GM12878 (cell line): Measurements from ENCODE around the gene CMC1. TPM values are rescaled to one million over a fixed set of nuclear protein-coding genes. Genes with fewer than 3 reads are reported as not detected.

Experiments
- ATAC-seq: fragments of 200-7000 bp; cut with Tn5 transposase; 3 replicates; pipeline ENCODE4 v1.9.1; 2020; ENCODE audit warnings: mild to moderate bottlenecking, moderate library complexity
- BruUV-seq: library from RNA; stranded (reverse); fragments of 400-500 nt; replicated peaks from 2 replicates; lab custom pipeline; 2021; lab: Mats Ljungman, UMichigan
- CTCF ChIA-PET: fragments of 300-600 bp; sonication (Branson Sonifier 250); formaldehyde crosslinking; extraction: SDS; loops from one replicate; lab custom pipeline; 2021; ENCODE audit warnings: inconsistent platforms; lab: Yijun Ruan, JAX
- POLR2A ChIA-PET: fragments of 350-600 bp; formaldehyde crosslinking; extraction: SDS; loops from one replicate; lab custom pipeline; 2021; ENCODE audit warnings: inconsistent platforms; lab: Charles Lee
- RAD21 ChIA-PET: fragments of 300-600 bp; sonication (Branson Sonifier 250); formaldehyde crosslinking; loops from one replicate; lab custom pipeline; 2023; ENCODE audit warnings: antibody characterized with exemption; ENCODE audit not compliant: unreplicated experiment; lab: Charles Lee
- SMC1A ChIA-PET: fragments of 300-600 bp; sonication (Branson Sonifier 250); formaldehyde crosslinking; loops from one replicate; lab custom pipeline; 2023; ENCODE audit not compliant: unreplicated experiment, uncharacterized antibody; lab: Charles Lee
- DNase-seq: peaks from one replicate; pipeline ENCODE4 v3.0.0-alpha.2; 2011; ENCODE audit warnings: low read depth, low spot score
- FAIRE-seq: peaks from 3 replicates; lab custom pipeline; 2011; peaks lifted over from hg19 to GRCh38; lab: Jason Lieb, UNC
- H2AFZ ChIP-seq: 2 replicates; pipeline ENCODE4 v1.6.0; 2011; ENCODE audit warnings: low read depth, low read length, control low read depth; ENCODE audit not compliant: control insufficient read depth
- H3K27ac ChIP-seq: 2 replicates; pipeline ENCODE4 v1.5.1; 2011; ENCODE audit warnings: control low read depth; ENCODE audit not compliant: control insufficient read depth, insufficient read depth
- H3K27me3 ChIP-seq, 2 experiments: replicated peaks in 1 of 2; 2 replicates each; pipeline versions ENCODE4 v1.6.0 to v1.6.1; 2011; ENCODE audit warnings: low read length in 1 of 2; ENCODE audit not compliant: control insufficient read depth in 2 of 2, insufficient read depth in 2 of 2
- H3K36me3 ChIP-seq, 2 experiments: 2 replicates each; pipeline ENCODE4 v1.5.1; 2011; ENCODE audit warnings: low read length in 1 of 2; ENCODE audit not compliant: control insufficient read depth in 2 of 2, insufficient read depth in 2 of 2
- H3K4me1 ChIP-seq: 2 replicates; pipeline ENCODE4 v1.6.1; 2011; ENCODE audit warnings: mild to moderate bottlenecking, low read length, moderate library complexity, mixed read lengths; ENCODE audit not compliant: control insufficient read depth, insufficient read depth
- H3K4me2 ChIP-seq: 2 replicates; pipeline ENCODE4 v1.6.0; 2011; ENCODE audit warnings: control low read depth; ENCODE audit not compliant: control insufficient read depth, insufficient read depth
- H3K4me3 ChIP-seq: fragments of 200-600 bp; sonication (generic); 2 replicates; pipeline ENCODE4 v1.5.1; 2016
- H3K79me2 ChIP-seq: 2 replicates; pipeline ENCODE4 v1.6.0; 2011; ENCODE audit warnings: low read length; ENCODE audit not compliant: control insufficient read depth, insufficient read depth
- H3K9ac ChIP-seq: 2 replicates; pipeline ENCODE4 v1.8.0; 2011; ENCODE audit warnings: low read length, control low read depth, mixed read lengths; ENCODE audit not compliant: control insufficient read depth, insufficient read depth
- H3K9me3 ChIP-seq: replicated peaks from 3 replicates; pipeline ENCODE4 v1.5.1; 2011; ENCODE audit warnings: mild to moderate bottlenecking, low read length; ENCODE audit not compliant: control insufficient read depth, insufficient read depth
- H4K20me1 ChIP-seq: 2 replicates; pipeline ENCODE4 v1.6.0; 2011; ENCODE audit not compliant: control insufficient read depth, insufficient read depth
- CHD1 ChIP-seq: IDR thresholded peaks from 2 replicates; pipeline ENCODE4 v1.6.1; 2012; ENCODE audit warnings: low read depth, low read length, improper control_type of control experiment
- E4F1 ChIP-seq: fragments of 450-650 bp; IDR thresholded peaks from 2 replicates; pipeline ENCODE4 v1.6.1; 2018; ENCODE audit warnings: borderline replicate concordance, mild to moderate bottlenecking; ENCODE audit not compliant: partially characterized antibody
- FOS ChIP-seq: IDR thresholded peaks from 3 replicates; pipeline ENCODE4 v1.6.1; 2011; ENCODE audit warnings: borderline replicate concordance; ENCODE audit not compliant: insufficient read length; ENCODE audit errors: extremely low read depth
- FOXK2 ChIP-seq: fragments of 450-650 bp; IDR thresholded peaks from 2 replicates; pipeline ENCODE4 v1.6.1; 2017; ENCODE audit warnings: mild to moderate bottlenecking, moderate library complexity
- HDAC6 ChIP-seq: fragments of 200-600 bp; sonication (generic); IDR thresholded peaks from one replicate; pipeline ENCODE4 v1.8.0; 2017; ENCODE audit warnings: antibody characterized with exemption; ENCODE audit not compliant: unreplicated experiment
- MEF2B ChIP-seq: fragments of 450-650 bp; IDR thresholded peaks from 2 replicates; pipeline ENCODE4 v1.6.1; 2018; ENCODE audit warnings: mild to moderate bottlenecking, moderate library complexity; ENCODE audit not compliant: partially characterized antibody, poor library complexity, severe bottlenecking
- NBN ChIP-seq: fragments of 450-650 bp; IDR thresholded peaks from 2 replicates; pipeline ENCODE4 v1.6.1; 2016
- NFXL1 ChIP-seq: fragments of 450-650 bp; IDR thresholded peaks from 2 replicates; pipeline ENCODE4 v1.6.1; 2017; ENCODE audit warnings: antibody characterized with exemption, mild to moderate bottlenecking, borderline replicate concordance
- NFYA ChIP-seq: IDR thresholded peaks from 2 replicates; pipeline ENCODE4 v1.6.1; 2011; ENCODE audit warnings: low read depth, mild to moderate bottlenecking, low read length, improper control_type of control experiment, borderline replicate concordance
- PBX3 ChIP-seq: IDR thresholded peaks from 2 replicates; pipeline ENCODE4 v1.6.1; 2011; ENCODE audit warnings: mild to moderate bottlenecking, low read depth, low read length, moderate library complexity; ENCODE audit not compliant: insufficient replicate concordance
- PML ChIP-seq: IDR thresholded peaks from 2 replicates; pipeline ENCODE4 v1.6.1; 2012; ENCODE audit warnings: low read length, inconsistent platforms
- POLR2AphosphoS5 ChIP-seq: IDR thresholded peaks from 2 replicates; pipeline ENCODE4 v1.6.1; 2011; ENCODE audit warnings: mild to moderate bottlenecking, low read length, inconsistent platforms
- SPI1 ChIP-seq: IDR thresholded peaks from 2 replicates; pipeline ENCODE4 v1.6.1; 2011; ENCODE audit warnings: low read depth, mild to moderate bottlenecking, low read length, moderate library complexity, borderline replicate concordance; ENCODE audit not compliant: insufficient read depth
- ZBED1 ChIP-seq: IDR thresholded peaks from 2 replicates; pipeline ENCODE4 v1.6.1; 2016; ENCODE audit warnings: borderline replicate concordance
- ZNF217 ChIP-seq: fragments of 450-650 bp; IDR thresholded peaks from 2 replicates; pipeline ENCODE4 v1.6.1; 2017; ENCODE audit warnings: antibody characterized with exemption, mild to moderate bottlenecking
- ZZZ3 ChIP-seq: IDR thresholded peaks from 2 replicates; pipeline ENCODE4 v1.6.1; 2011; ENCODE audit warnings: low read depth; ENCODE audit not compliant: control insufficient read depth, insufficient read length
- WGBS: methylation state at CpG from one replicate; pipeline ENCODE4 v1.1.6; 2016; ENCODE audit warnings: low lambda C conversion rate; ENCODE audit not compliant: insufficient replicate concordance, insufficient coverage; ENCODE audit errors: missing lambda C conversion rate; 5-methylcytosine and 5-hydroxymethylcytosine counted together
- in situ Hi-C: fragments of 300-500 bp; cut with MboI; formaldehyde crosslinking; loops from 9 replicates; pipeline ENCODE4 v1.14.3; 2018; ENCODE audit warnings: mixed read lengths
- intact Hi-C: fragments of 100-400 bp; cut with micrococcal nuclease; formaldehyde crosslinking; loops from one replicate; pipeline ENCODE4 v1.14.2; 2022; ENCODE audit not compliant: unreplicated experiment
- polyA plus RNA-seq, 11 experiments: library from polyadenylated mRNA; depleted of rRNA in 4 of 11; unstranded in 6 of 11; stranded (reverse) in 5 of 11; fragments of >200 nt; fragmentation: Nextera tagmentation in 4 of 11; fragmentation: Illumina TruSeq in 1 of 11; extraction: Ambion mirVana in 4 of 11; extraction: Trizol in 1 of 11; gene quantifications; 1 replicate in 1 of 11; 2 replicates in 10 of 11; pipeline versions ENCODE4 v1.2.1 to v1.2.3, GENCODE V29; 2011 to 2016; ENCODE audit warnings: inconsistent platforms in 2 of 11, missing spikeins in 2 of 11, low read depth in 1 of 11
- total RNA-seq, 4 experiments: library from RNA; depleted of rRNA in 3 of 4; stranded (reverse); fragments of >200 nt in 3 of 4; fragmentation: Illumina TruSeq in 1 of 4; extraction: Trizol in 1 of 4; gene quantifications; 2 replicates each; pipeline versions ENCODE4 v1.2.1 to v1.2.3, GENCODE V29; 2013 to 2021

The CMC1 gene
- total and polyA plus RNA-seq, 10 of the 15 experiments (the other 5 are each of a cell fraction or from before 2014, with no cell fraction given) = 12.3 to 118 (median 29.3) TPM

GRCh38 chr3:28207000-28207733, 34.3 kb upstream of the CMC1 start:
- Histone ChIP-seq H3K9ac (no peak overlapping the region), H3K4me3 (no peak overlapping the region)
- TF ChIP-seq NBN (no peak), FOXK2 (no peak), CHD1 (no peak), NFXL1 (no peak), HDAC6 (no peak), PML (no peak), PBX3 (no peak), E4F1 (no peak), MEF2B (no peak), ZBED1 (no peak), ZZZ3 (no peak), POLR2AphosphoS5 (no peak), FOS (no peak), SPI1 (no peak), NFYA (no peak), ZNF217 (no peak)
- TF ChIP-seq, all 136 proteins: peak for 0
- in situ Hi-C loops = no loop called here
- Histone ChIP-seq H4K20me1 (no peaks in the 10 kb centered on the region), H3K9me3 (no peaks in the 10 kb centered on the region), H3K4me1 (no peaks in the 10 kb centered on the region), H3K27me3 (no peaks in the 10 kb centered on the region), H3K79me2 (no peaks in the 10 kb centered on the region), H3K27ac (no peak overlapping the region), H2AFZ (no peak overlapping the region), H3K36me3 (no peaks in the 10 kb centered on the region), H3K4me2 (no peak overlapping the region)
- ChIA-PET POLR2A (interaction anchor here (1.2 to 1.4 kb wide), 2 partner anchors 10 to 187 kb away, joined by 4 to 6 read pairs; no protein-coding TSS in a partner anchor), SMC1A (interaction anchor here (0.9 to 2.3 kb wide), 13 partner anchors 9 to 189 kb away, joined by 3 to 8 read pairs (median 3); no protein-coding TSS in a partner anchor), RAD21 (interaction anchor here (1.1 to 2.1 kb wide), 4 partner anchors 11 to 495 kb away, joined by 3 to 8 read pairs (median 4); no protein-coding TSS in a partner anchor), CTCF (interaction anchor here (0.6 to 1.3 kb wide), 4 partner anchors 11 to 485 kb away, joined by 3 to 4 read pairs (median 3); partner anchors contain the start of gene EOMES)
- no TSS peak for BruUV-seq
- FAIRE-seq (no peak), DNase-seq (no peak), ATAC-seq (peak; percentile 54)
- 18% methylated on average over 7 of the region's 7 CpGs for WGBS
- intact Hi-C loops = no loop called here
